HCEC 1CT (cell line): ENCODE results near the gene TBCD.

Experiments
- DNase-seq: peaks from one replicate; pipeline ENCODE4 v3.0.0-alpha.2; 2017

Gene TBCD

GRCh38 chr17:82872591-82873520, 121.0 kb downstream of the TBCD start:
- DNase-seq, result no peak

GRCh38 chr17:82873521-82873920, 121.7 kb downstream of the TBCD start:
- DNase-seq, result no peak

GRCh38 chr17:82874011-82874835, 122.4 kb downstream of the TBCD start:
- DNase-seq, result no peak

GRCh38 chr17:82875407-82875856, 123.6 kb downstream of the TBCD start:
- no peak for DNase-seq

- no peak for DNase-seq
These were observed 124.3 kb downstream of the TBCD start for GRCh38 chr17:82876149-82876548.

- DNase-seq, result peak; percentile 62
These were observed 124.9 kb downstream of the TBCD start for GRCh38 chr17:82876602-82877379.

- DNase-seq, result no peak
These were observed 126.7 kb downstream of the TBCD start for GRCh38 chr17:82878527-82878926.

- DNase-seq, result no peak
These were observed 127.4 kb downstream of the TBCD start for GRCh38 chr17:82879241-82879640.

GRCh38 chr17:82880620-82881323, 128.9 kb downstream of the TBCD start:
- DNase-seq, result no peak

GRCh38 chr17:82881324-82881823, 129.5 kb downstream of the TBCD start:
- no peak for DNase-seq

GRCh38 chr17:82881900-82882714, 130.2 kb downstream of the TBCD start:
- no peak for DNase-seq

- DNase-seq, result no peak
These were observed 131.0 kb downstream of the TBCD start for GRCh38 chr17:82882715-82883418.

- DNase-seq, result no peak
These were observed 131.7 kb downstream of the TBCD start for GRCh38 chr17:82883419-82884031.

GRCh38 chr17:82884341-82884969, 132.6 kb downstream of the TBCD start:
- no peak for DNase-seq

- DNase-seq, result no peak
These were observed 133.1 kb downstream of the TBCD start for GRCh38 chr17:82884970-82885353.

- no peak for DNase-seq
These were observed 135.6 kb downstream of the TBCD start for GRCh38 chr17:82887255-82888164.

- DNase-seq, result no peak
These were observed 137.0 kb downstream of the TBCD start for GRCh38 chr17:82888583-82889495.
